Stimulated activated CD4-positive, alpha-beta T cell treated with anti-CD3 and anti-CD28 coated beads, Interleukin-1b, Interleukin-23, amount 100 ng/mL, for 48 hours (primary cell): ENCODE data around the gene C16orf46.

Experiments used
- DNase-seq: peaks from one replicate; pipeline ENCODE4 v3.0.0-alpha.2; 2020

The C16orf46 gene

DNA sequence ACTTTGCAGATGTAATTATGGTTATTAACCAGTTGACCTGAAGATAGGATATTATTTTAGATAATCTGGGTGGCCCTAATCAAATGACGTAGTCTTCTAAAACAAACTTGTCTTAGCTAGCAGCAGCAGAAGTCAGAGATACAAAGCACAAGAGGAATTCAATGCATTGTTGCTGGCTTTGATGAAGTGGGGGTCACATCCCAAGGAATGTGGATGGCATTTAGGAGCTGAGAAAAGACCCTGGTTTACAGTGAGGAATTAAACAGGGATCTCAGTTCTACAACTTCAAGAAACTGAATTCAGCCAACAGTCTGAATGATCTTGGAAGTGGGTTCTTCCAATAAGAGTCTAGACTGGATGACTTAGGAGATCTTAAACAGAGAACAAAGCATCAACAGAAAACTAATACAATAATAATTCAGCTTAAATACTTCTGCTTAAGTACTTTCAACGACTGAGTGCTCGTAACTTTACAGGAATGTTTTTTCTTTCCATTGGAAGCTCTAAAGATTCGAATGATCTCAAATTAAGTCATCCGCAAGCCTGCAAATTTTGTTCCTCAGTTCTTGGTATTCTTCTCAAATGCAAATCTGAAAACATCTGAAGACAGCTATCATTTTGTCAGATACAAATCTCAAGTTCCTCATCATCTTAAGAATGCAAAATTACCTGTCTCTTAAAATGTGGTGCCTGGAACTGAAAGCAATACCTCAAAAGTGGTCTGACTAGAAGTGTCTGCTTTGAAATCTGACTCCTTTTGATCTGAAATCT is 3.3 kb downstream of the C16orf46 start:
- DNase-seq = no peak

DNA sequence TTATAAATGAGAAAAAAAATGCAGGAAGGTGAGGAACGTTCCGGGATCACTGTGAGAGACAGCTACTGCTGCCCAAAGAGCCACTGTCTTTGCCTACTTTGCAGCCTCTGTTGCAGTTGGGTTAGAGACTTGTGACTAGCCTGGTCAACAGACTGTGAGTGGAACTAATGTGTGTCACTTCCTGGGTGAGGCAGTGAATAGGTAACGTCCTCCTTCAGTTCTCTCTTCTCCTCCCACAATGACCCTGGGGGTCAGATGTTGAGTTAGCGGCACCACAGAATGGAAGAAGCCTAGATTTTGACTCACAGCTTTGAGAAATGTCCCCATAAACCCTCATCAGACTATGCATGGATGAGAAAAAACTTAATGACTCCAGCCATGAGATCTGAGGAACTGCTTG is 5.2 kb downstream of the C16orf46 start:
- no peak for DNase-seq

DNA sequence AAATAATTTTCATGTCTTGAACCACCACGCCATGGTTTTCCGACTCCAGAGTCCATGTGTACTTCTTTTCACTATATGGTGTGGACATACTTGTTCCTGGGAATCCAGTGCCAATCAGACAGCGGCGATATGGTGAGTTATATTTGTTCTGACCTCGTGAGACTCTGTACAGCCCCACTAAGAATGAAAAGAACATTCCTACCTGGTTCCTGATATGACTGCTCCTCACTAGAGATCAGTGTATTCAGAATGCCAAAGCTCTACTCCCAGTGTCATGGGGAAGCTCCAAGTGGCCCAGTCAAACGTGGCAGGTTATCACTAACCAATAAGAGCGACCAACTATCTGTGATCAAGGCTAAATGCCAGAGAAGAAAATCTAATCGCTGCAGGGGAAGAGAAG is 6.1 kb downstream of the C16orf46 start:
- DNase-seq = no peak

DNA sequence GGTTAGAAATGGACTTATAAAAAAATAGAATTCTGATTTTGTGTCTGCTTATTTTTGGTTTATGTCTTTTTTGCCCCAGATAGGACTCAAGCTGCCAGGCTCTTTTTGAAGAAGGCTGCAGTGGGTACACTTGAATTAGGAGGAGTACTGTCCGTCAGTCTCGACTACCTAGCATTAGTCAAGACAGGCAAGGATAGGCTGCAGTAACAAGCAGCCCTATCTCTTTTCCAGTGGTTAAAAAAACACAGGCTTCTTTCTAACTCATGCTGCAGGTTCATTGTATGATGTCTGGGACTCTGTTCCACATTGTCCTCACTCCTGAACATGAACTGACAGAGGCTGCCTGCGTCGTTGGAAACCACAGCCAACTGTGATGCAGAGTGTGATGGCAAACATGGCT is 8.0 kb downstream of the C16orf46 start:
- no peak for DNase-seq

DNA sequence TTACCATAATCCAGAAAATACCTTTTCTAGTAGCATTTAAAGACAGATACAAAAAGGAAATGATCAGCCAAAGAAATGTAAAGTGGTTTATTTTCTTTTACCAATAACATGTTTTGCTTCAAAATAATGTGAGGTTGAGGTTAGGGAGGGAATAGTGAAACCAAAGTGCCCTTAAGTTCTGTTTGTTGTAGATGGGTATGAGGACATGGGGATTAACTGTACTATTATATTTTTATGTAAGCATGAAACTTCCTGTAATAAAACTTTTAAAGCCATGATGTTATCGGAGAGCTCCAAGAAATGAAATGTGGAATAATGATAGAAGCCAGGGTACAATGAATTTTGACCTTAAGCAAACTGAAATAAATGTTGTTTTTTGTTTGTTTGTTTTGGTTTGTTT is 9.9 kb downstream of the C16orf46 start:
- no peak for DNase-seq

DNA sequence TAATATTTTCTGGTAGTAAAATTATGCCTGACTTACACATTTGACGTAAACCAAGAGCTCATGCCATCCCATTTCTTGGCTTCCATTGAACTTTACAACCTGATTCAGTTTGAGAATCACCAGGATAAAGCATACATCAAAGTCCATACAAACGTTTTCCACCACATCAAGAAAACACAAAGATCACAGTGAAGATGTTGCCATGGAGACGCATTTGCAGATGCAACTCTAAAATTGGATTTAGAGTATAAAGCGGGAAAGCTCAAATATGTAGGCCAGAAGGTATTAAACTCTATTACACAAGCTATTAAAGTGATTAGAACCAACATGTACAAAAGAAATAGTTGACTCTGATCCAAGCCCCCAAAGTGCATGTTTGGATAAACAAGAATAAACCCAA is 10.4 kb downstream of the C16orf46 start:
- no peak for DNase-seq

DNA sequence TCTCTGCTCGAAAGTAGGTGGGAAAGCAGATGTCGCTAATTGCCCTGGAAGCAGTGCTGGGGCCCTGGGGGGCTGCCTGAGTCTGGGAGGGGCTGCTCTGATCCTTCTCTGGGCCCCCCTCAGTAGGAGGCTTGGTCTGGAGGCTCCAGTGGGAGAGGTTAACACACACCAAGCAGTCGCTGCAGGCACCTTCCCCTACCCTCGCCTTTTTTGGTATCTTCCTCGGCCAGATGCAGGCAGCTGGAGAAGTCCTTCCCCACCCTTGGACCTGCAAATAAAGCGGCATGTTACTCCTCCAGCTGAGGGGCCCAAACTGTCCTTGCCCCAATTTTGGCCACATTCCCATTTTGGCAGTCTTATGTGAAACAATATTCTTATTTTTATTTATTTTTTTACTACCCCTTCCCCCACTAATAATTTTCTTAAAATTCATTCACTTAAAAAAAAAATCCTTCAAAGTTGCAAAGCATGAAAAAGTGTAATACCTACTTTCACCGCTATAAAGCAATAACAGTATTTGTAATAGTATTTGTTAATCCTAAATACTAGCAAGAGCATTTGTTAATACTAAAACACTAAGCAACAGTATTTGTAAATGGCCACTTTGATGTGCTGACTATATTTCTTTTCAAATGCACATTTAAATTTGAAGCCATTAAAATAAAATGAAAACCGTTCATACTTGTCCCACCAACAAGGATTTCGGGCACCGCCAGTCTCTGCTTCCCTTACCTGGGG is 15.0 kb downstream of the C16orf46 start:
- DNase-seq = no peak

DNA sequence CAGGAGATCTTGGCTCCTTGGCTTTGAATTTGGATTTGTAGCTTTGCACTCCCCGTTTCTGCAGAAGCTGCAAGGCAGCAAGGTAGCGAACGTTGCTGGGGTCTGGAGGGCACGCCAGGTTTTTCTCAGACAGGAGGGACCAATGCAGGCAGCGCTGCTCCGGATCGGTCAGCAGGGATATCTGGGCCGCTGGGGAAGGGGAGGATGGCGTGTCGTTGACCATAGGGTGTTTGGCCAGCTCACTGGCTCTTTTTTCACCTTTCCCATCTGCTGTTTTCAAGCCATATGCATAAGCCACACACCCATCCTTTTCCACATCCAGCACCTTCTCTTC is 15.8 kb downstream of the C16orf46 start:
- DNase-seq = no peak

DNA sequence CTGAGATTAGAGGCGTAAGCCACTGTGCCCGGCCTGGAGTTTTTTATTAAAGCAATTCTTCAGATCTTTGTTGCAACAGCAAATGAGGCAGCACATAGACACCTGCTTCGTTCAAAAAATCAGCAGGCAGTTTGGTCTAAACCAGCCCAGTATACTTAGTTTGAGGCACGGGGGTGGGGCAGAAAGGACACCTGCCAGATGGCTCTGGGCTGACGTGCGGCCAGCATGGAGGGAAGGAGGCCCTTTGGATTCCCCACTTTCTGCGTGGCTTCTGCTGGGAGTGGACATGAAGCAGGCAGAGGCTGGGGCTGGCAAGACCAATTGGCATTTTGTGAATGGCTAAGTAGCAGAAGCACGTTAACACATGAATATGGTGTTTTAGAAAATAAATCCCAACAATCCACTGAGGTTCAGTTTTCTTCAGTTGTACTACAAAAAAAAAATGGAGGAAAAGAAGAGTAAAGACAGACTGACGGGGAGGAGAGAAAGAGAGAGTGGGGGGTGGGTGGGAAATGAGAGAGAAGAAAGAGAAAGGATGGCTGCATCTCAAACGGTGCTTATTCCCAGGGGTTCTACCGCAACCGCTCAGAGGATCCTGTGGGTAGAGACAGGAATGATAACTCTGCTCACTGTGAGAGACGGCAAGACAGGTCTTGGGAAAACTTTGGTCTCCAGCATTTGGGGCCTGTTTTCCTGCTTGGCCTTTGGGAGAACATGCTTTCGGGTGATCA is 16.3 kb downstream of the C16orf46 start:
- DNase-seq = no peak

DNA sequence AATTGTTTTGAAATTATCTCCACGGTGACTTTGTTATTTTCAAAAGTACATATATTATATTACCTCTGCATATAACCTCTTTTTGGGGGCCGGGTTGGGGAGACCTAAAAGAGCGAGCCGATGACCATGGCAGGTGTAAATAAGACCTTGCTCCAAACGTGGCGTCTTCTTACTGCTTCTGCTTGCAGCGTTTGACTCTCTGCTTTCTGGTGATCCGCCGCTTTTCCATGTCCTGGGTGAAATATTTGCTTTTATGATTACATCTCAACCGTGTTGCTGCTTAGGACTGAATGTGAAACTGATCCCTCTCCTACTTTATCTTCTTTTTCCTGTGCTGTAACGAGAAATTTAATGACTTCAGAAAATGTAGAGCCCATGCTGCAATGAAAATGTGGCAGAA is 23.3 kb downstream of the C16orf46 start:
- no peak for DNase-seq

DNA sequence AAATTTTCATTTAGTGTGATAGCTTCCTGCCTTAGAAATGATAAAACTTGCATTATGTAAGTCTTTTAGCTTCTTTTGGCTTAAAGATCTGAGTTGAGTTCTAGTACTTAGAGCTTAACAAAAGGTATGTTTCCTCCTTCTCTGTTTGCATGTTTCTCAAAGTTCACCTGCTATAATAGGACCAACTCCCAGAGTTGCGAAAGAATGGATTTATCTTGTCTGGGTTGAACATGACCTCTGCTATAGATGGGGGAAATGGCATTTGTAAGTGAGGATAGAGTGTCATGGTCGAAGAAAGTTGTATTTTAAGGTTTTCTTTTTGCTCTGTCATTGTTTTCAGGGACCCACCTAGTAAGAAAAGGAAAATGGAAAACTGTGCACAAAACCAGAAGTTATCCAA is 34.2 kb downstream of the C16orf46 start:
- DNase-seq = no peak

DNA sequence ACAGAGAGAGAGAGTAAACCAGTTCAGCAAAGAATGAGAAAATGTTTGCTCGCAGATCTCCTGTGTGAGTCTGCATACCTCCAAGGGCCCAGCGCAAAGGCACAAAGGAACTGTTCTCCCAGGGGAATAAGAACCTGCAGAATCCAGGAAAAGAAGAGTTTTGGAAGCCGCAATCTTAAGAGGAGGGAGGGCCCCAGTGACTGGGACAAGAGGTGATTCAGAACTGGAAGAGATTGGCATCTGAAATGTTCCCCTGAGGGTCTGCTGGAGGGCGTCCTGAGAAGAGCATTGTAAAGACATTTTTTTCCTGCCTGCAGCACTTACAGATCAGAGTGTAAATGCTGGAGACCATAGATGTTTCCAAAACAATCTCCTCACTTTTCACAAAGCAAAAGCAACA is 35.3 kb downstream of the C16orf46 start:
- DNase-seq = no peak

DNA sequence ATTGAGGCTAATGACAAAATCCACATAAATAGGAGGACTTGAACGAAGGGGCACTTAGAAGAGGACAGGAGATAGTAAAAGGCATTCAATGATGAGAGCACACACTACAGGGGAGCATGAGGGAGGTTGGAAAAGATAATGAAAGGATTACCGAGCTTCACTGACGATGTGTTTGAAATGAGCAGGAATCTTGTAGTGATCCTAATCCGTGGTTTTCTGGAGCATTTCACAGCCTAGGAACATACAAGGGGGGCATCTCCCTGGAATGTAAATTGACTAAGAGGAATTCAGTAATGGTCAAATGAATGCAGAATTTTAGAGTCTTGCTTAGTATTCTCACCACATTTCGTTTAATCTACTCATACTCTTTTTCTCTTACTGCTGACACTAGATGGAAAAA is 36.2 kb downstream of the C16orf46 start:
- DNase-seq = no peak

DNA sequence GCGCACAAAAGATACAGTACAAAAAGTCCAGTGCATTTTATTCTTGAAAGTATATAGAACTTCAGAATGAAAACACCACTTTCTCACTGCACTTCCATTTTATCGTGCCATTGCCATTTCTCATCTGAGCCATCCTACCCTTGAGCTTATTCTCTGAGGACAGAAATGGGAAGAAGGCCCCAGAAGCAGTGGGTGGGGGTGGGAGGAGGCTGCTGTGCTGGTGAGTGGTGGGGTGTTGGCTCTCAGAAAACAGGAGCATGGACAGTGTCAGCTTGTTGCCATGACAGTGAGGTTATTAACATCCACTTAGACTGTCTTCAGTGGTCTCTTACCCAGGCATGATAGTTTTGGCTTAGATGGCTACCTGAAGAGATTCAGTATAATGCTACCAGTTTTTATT is 36.9 kb downstream of the C16orf46 start:
- DNase-seq = no peak

DNA sequence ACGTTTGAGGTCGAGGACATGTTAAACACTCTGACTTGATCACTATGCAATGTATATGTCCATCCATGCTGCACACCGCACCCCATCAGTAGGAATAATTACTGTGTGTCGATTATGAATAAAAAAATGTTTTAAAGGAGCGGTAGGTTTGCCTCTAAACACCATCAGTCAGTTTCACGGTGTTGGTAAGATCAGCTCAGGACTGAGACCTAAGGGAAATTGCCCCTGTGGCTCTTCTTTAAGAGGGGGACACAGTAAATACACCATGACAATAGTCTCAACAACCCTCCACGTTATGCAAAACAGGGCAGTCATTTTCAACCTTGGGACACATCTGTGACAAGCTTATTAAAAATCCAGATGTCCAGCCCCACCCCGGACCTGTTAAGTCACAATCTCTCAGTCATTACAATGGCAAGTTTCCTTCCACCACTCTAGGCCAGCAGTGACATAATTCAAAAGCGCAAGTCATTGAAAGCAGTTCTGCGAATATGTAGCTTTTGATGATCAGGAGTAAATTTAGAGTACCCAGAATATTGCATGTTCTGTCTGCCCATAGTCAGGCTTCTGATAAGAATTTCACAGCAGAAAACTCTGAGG is 40.2 kb downstream of the C16orf46 start:
- no peak for DNase-seq

DNA sequence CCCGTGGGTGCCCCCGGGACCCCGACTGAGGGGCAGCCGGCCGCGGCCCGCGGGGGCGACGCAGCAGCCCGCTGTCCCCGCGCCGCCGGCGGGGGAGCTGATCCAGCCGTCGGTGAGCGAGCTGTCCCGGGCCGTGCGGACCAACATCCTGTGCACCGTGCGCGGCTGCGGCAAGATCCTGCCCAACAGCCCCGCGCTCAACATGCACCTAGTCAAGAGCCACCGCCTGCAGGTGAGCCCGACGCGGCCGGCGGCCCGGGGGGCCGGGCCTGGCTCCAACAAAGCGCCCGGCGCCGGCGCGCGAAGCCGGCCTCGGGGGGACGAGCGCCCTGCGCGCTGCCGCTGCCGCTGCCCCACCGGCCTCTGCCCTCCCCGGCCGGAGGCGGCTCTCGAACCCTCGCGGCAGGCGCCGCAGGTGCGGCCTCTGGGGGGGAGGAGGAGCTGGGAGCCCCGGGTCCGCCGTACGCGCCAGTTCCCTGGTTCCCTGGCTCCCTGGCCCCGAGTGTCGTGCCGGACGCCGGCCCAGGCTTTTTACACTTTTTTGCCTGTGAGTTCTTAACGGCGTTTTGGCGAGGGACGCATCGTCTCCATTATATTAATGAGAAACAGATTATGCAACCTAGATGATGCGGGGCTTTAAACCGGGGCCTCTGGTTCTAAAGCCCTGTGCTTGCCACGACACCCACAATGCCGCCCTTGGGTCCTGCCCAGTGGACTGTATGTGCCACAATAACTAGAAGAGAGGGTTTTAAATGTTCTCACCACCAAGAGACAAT is 40.9 kb downstream of the C16orf46 start:
- DNase-seq = peak; percentile 26

DNA sequence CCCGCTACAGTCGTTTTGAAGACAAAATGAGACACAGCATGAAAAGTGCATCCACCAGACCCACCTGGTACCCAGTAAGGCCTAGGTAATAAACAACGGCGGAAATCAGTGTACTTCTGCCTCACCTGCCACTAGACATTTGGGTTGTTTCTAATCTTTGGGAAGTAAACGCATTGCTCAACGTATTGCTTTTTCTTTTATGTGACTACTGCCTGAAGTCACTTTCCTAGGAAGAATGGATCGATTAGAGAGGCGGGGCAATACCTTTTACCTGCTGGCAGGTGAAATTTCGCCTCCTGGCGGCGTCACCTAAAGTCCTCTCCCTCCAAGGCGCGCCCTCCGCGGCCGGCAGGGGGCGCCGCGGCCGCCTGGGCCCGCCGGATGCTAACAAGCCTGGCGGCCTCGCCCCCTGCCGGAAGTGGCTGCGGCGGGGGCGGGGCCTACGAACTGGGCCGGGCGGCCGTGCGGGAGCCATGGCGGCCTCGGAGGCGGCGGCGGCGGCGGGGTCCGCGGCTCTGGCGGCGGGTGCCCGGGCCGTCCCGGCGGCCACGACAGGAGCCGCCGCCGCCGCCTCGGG is 41.6 kb downstream of the C16orf46 start, which contains the start of gene ATMIN:
TSS of gene ATMIN (plus strand) at position 445 of the 577 bp plus-strand sequence. CDS start at position 474, 29 bp downstream.
- peak; percentile 82 for DNase-seq

DNA sequence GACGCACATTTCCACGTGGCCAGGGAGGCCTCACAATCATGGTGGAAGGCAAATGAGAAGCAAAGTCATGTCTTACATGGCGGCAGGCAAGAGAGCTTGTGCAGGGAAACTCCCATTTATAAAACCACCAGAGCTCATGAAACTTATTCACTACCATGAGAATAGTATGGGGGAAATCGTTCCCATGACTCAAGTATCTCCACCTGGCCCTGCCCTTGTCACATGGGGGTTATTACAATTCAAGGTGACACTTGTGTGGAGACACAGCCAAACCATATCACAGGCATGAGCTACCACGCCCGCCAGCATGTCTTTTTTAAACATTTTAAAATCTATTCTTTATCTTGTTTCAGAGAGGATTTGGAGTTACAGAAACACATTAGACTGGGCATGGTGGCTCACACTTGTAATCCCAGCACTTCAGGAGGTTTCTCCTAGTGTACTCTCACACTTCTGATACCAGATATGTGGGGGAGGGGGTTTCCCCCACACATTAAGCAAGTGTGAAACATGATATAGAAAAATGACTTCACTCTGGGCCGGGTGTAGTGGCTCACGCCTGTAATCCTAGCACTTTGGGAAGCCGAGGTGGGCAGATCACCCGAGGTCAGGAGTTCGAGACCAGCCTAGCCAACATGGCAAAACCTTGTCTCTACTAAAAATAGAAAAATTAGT is 47.0 kb downstream of the C16orf46 start:
- peak; percentile 39 for DNase-seq

DNA sequence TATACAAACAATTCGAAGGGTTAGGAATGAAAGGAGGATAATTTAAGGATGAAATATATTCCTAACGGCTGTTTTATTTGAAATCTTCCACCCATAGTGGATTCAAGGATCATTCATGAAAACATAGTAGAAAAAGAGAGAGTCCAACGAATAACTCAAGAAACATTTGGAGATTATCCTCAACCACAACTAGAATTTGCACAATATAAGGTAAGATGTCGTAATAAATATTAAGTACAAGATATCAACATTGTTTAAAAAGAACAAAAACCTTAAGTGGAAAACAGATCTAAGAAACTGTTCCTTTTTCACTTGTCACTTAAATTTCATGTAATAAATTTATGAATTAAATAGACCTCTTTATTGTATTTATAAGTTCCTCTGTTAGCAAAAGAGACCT is 50.6 kb downstream of the C16orf46 start:
- DNase-seq = no peak

DNA sequence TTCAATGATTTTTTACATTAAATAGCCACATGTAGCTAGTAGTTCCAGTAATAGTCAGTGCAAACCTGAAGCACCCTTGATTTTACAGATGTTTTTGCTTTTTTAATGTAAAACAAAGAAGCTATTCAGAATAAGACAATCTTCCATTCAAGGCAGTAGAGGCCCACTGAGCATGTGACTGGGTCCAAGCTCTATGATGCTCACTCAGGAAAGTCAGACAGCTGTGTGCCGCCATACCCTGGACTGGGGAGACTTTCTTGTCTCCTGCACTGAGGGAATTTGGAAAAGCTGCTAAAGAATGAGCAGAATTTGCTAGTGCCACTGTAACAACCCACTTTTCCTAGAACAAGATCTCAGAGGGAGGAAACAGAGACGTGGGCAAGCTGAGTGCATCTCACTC is 58.5 kb downstream of the C16orf46 start:
- DNase-seq = no peak

DNA sequence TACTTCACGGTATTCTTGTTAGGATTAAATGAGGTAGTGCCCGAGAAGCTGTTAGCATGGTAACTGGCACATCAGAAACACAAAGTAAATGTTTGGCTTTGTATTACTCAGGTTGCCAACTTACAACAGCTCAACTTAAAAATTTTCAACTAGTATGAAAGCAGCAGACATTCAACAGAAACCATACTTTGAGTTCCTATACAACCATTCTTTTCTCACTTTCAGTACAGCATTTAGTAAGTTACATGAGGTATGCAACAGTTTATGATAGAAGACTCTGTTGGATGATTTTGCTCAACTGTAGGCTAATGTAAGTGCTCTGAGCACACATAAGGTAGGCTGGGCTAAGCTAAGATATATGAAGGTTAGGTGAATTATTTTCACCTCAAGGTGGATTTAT is 62.4 kb downstream of the C16orf46 start:
- no peak for DNase-seq

DNA sequence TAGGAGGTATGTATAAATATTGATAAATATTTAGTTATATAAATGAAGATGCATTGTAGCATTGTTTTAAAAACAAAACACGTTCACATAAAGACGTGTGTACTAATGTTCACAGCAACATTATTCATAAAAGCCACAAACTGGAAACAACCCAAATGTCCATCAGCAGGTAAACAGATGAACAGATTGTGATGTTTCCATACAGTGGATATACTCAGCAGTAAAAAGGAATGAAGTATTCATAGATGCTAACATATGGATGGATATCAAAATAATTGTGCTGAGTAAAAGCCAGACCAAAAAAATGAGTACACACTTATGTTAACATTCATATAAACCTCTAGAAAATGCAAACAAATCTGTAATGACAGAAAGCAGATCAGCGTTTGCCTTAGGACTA is 64.1 kb downstream of the C16orf46 start:
- DNase-seq = no peak
